ENCODE data around the gene SELPLG. TPM values are rescaled to one million over a fixed set of nuclear protein-coding genes. Genes with fewer than 3 reads are reported as not detected.

The SELPLG gene
- total and polyA plus RNA-seq, 4 donors = 2.1 to 9.6 (median 4.8) TPM

- DNase-seq (ENCODE audit: low spot score) = no peak
- 91% methylated on average over 7 of the region's 7 CpGs for WGBS
- Histone ChIP-seq H3K27ac (ENCODE audit: low read depth in 1 of 2, low read length in 2 of 2) (no peak overlapping the region), H3K4me3 (ENCODE audit: low read depth in 1 of 3, low read length in 3 of 3) (no peak overlapping the region), H3K4me1 (ENCODE audit: control insufficient read depth in 4 of 4, insufficient read depth in 4 of 4, low read length in 3 of 4) (peaks cover 3 to 19% (median 16%) of the 10 kb centered on the region in 4 donors), H3K9ac (ENCODE audit: low read depth in 1 of 2, low read length in 2 of 2) (no peak overlapping the region), H3K27me3 (ENCODE audit: control insufficient read depth in 4 of 4, insufficient read depth in 4 of 4, low read length in 3 of 4) (no peaks in the 10 kb centered on the region), H3K36me3 (ENCODE audit: control insufficient read depth in 4 of 4, insufficient read depth in 3 of 4, low read depth in 1 of 4, low read length in 3 of 4) (peaks cover 0 to 4% (median 1%) of the 10 kb centered on the region in 4 donors), H3K9me3 (ENCODE audit: control insufficient read depth in 4 of 4, low read length in 3 of 4) (no peaks in the 10 kb centered on the region)
- TF ChIP-seq, protein P1, sequence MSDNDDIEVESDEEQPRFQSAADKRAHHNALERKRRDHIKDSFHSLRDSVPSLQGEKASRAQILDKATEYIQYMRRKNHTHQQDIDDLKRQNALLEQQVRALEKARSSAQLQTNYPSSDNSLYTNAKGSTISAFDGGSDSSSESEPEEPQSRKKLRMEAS (IDR thresholded peaks at IDR 0.05) = no peak
- TF ChIP-seq RAD21 (IDR thresholded peaks at IDR 0.05) = no peak
- TF ChIP-seq FOXA2 (IDR thresholded peaks at IDR 0.05) = no peak
- no peak for TF ChIP-seq JUND (IDR thresholded peaks at IDR 0.05)
- TF ChIP-seq HNF4A (conservative IDR thresholded peaks at IDR 0.05) = no peak
- no peak for TF ChIP-seq CTCF (IDR thresholded peaks at IDR 0.05; ENCODE audit: low read depth, low read length, missing input control)
- TF ChIP-seq HNF4G (IDR thresholded peaks at IDR 0.05) = no peak
- TF ChIP-seq RXRA (IDR thresholded peaks at IDR 0.05) = no peak
- TF ChIP-seq YY1 (IDR thresholded peaks at IDR 0.05) = no peak
- TF ChIP-seq, protein P2, sequence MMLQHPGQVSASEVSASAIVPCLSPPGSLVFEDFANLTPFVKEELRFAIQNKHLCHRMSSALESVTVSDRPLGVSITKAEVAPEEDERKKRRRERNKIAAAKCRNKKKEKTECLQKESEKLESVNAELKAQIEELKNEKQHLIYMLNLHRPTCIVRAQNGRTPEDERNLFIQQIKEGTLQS (IDR thresholded peaks at IDR 0.05) = no peak
- no peak for TF ChIP-seq EGR1 (IDR thresholded peaks at IDR 0.05; ENCODE audit: low read depth in 2 of 2)
- no peak for TF ChIP-seq TAF1 (conservative IDR thresholded peaks at IDR 0.05)
- TF ChIP-seq GABPA (IDR thresholded peaks at IDR 0.05 in 1 of 2, conservative IDR thresholded peaks at IDR 0.05 in 1 of 2) = no peak
- TF ChIP-seq, protein P3, sequence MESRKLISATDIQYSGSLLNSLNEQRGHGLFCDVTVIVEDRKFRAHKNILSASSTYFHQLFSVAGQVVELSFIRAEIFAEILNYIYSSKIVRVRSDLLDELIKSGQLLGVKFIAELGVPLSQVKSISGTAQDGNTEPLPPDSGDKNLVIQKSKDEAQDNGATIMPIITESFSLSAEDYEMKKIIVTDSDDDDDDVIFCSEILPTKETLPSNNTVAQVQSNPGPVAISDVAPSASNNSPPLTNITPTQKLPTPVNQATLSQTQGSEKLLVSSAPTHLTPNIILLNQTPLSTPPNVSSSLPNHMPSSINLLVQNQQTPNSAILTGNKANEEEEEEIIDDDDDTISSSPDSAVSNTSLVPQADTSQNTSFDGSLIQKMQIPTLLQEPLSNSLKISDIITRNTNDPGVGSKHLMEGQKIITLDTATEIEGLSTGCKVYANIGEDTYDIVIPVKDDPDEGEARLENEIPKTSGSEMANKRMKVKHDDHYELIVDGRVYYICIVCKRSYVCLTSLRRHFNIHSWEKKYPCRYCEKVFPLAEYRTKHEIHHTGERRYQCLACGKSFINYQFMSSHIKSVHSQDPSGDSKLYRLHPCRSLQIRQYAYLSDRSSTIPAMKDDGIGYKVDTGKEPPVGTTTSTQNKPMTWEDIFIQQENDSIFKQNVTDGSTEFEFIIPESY (IDR thresholded peaks at IDR 0.05) = no peak
- no peak for TF ChIP-seq SP1 (IDR thresholded peaks at IDR 0.05)
Observed at GRCh38 chr12:108670066-108670631, 36.5 kb upstream of the SELPLG start.

GRCh38 chr12:108668542-108668941 lies 34.8 kb upstream of the SELPLG start:
- Histone ChIP-seq H3K4me3 (ENCODE audit: low read depth in 1 of 3, low read length in 3 of 3) (no peak overlapping the region), H3K27me3 (ENCODE audit: control insufficient read depth in 4 of 4, insufficient read depth in 4 of 4, low read length in 3 of 4) (no peaks in the 10 kb centered on the region), H3K9me3 (ENCODE audit: control insufficient read depth in 4 of 4, low read length in 3 of 4) (no peaks in the 10 kb centered on the region), H3K4me1 (ENCODE audit: control insufficient read depth in 4 of 4, insufficient read depth in 4 of 4, low read length in 3 of 4) (peaks cover 3 to 29% (median 22%) of the 10 kb centered on the region in 4 donors), H3K36me3 (ENCODE audit: control insufficient read depth in 4 of 4, insufficient read depth in 3 of 4, low read depth in 1 of 4, low read length in 3 of 4) (no peaks in the 10 kb centered on the region), H3K27ac (ENCODE audit: low read depth in 1 of 2, low read length in 2 of 2) (no peak overlapping the region), H3K9ac (ENCODE audit: low read depth in 1 of 2, low read length in 2 of 2) (no peak overlapping the region)
- no peak for DNase-seq (ENCODE audit: low spot score)
- WGBS = 95% methylated on average over 1 of the region's 1 CpG
- TF ChIP-seq RXRA (IDR thresholded peaks at IDR 0.05) (no peak), JUND (IDR thresholded peaks at IDR 0.05) (no peak), FOXA1 (IDR thresholded peaks at IDR 0.05) (no peak), EGR1 (IDR thresholded peaks at IDR 0.05; ENCODE audit: low read depth in 2 of 2) (no peak), NR2F2 (IDR thresholded peaks at IDR 0.05) (no peak), HNF4A (conservative IDR thresholded peaks at IDR 0.05) (no peak), HNF4G (IDR thresholded peaks at IDR 0.05) (no peak), GABPA (IDR thresholded peaks at IDR 0.05 in 1 of 2, conservative IDR thresholded peaks at IDR 0.05 in 1 of 2) (no peak), CTCF (IDR thresholded peaks at IDR 0.05; ENCODE audit: low read depth, low read length, missing input control) (no peak), FOXA2 (IDR thresholded peaks at IDR 0.05) (no peak), SP1 (IDR thresholded peaks at IDR 0.05) (no peak)
- TF ChIP-seq, protein P4, sequence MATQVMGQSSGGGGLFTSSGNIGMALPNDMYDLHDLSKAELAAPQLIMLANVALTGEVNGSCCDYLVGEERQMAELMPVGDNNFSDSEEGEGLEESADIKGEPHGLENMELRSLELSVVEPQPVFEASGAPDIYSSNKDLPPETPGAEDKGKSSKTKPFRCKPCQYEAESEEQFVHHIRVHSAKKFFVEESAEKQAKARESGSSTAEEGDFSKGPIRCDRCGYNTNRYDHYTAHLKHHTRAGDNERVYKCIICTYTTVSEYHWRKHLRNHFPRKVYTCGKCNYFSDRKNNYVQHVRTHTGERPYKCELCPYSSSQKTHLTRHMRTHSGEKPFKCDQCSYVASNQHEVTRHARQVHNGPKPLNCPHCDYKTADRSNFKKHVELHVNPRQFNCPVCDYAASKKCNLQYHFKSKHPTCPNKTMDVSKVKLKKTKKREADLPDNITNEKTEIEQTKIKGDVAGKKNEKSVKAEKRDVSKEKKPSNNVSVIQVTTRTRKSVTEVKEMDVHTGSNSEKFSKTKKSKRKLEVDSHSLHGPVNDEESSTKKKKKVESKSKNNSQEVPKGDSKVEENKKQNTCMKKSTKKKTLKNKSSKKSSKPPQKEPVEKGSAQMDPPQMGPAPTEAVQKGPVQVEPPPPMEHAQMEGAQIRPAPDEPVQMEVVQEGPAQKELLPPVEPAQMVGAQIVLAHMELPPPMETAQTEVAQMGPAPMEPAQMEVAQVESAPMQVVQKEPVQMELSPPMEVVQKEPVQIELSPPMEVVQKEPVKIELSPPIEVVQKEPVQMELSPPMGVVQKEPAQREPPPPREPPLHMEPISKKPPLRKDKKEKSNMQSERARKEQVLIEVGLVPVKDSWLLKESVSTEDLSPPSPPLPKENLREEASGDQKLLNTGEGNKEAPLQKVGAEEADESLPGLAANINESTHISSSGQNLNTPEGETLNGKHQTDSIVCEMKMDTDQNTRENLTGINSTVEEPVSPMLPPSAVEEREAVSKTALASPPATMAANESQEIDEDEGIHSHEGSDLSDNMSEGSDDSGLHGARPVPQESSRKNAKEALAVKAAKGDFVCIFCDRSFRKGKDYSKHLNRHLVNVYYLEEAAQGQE (IDR thresholded peaks at IDR 0.05) = no peak
- TF ChIP-seq, protein P3 (IDR thresholded peaks at IDR 0.05) = no peak
- TF ChIP-seq, protein P2 (IDR thresholded peaks at IDR 0.05) = no peak

Data from liver (tissue), 9 donors.